ENCODE data around the gene TIMM13.
"Not testable (repeated sequence)": the region's sequence is repeated elsewhere in the genome, so short reads cannot be mapped to it uniquely, and the experiment has no call there.

The TIMM13 gene

GRCh38 chr19:2413159-2413558, 14.2 kb downstream of the TIMM13 start:
- DNase-seq = no peak

- DNase-seq = no peak
These were observed 14.9 kb downstream of the TIMM13 start for GRCh38 chr19:2412449-2412848.

DNA sequence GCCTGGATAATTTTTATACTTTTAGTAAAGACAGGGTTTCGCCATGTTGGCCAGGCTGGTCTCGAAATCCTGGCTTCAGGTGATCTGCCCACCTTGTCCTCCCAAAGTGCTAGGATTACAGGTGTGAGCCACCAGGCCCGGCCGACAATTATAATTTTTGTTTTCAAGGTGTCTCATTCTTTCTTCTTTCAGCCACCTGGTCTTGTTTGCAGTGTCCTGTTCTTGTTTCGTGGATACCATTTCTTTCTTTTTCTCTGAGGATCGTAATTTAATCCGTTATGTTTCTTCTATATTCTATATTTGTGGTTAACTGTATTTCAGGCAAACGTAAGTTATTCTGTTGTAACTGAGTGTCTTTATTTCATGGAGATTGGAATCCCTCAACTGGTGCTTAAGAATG, 15.7 kb downstream of the TIMM13 start:
- no peak for DNase-seq

DNA sequence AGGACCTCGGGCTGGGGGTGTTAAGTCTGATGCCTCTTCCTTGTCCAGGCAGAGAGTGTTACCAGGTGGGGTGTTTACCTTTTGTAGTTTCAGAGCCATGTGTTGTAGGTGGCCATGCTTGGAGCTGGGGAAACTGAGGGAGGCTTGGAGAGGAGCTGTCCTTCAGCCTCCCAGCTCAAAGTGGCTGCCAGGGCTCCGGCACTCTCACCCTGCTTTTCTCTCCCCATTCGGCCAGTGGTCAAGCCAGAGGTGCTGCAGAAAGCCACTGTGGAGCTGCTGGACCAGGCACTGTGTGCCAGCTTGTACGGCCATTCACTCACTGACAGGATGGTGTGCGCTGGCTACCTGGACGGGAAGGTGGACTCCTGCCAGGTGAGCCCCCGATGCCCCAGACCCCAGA, 17.4 kb downstream of the TIMM13 start:
- DNase-seq = no peak

DNA sequence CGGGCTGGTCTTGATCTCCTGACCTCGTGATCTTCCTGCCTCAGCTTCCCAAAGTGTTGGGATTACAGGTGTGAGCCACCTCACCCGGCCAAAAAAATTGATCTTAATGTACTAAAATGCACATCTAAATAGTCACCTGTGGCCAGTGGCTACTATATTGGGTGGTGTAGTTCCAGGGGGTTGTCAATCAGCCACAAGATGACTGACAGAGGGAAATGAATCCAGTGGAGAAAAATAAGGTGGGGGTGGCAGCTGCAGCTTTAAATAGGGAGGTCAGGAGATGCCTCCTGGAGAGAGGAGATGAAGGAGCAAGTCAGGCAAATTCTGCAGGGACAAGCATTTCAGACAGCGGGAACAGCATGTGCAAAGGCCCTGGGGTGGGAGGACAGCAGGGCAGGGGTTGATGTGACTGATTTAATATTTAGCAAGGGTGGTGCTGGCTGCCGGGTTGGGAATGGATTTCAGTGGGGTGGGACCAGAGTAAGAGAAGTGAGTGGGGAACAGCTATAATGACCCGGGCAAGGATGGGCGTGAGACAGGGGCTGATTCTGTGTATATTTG, 18.0 kb downstream of the TIMM13 start:
- DNase-seq = no peak

- no peak for DNase-seq
These were observed 19.1 kb downstream of the TIMM13 start for GRCh38 chr19:2408247-2408646.

GRCh38 chr19:2399582-2399981, 27.8 kb downstream of the TIMM13 start:
- no peak for DNase-seq

DNA sequence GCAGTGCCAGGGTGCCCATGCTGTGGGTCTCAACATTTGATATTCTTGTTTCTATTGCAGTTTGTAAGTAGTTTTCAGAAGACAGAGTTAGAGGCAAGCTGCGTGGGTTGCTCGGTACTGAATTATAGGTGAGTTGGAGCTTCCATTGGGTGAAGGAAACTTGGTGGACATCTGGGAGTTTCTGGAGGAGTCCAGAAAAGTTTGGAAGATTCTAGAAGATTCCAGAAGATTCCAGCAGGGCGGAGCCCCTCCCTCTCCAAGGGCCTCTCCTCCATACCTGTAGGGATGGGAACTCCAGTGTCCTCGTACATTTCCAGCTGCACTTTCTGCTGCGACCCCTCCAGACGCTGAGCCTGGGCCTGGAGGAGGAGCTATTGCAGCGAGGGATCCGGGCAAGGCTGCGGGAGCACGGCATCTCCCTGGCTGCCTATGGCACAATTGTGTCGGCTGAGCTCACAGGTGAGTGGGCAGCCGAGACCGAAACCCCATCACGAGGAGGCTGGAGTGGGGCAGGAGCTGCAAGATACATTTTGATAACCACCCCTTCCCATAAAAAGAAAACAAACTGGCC, 28.6 kb downstream of the TIMM13 start:
- DNase-seq = no peak

- not testable (repeated sequence) for DNase-seq
These were observed 30.2 kb downstream of the TIMM13 start for GRCh38 chr19:2397173-2397572.

GRCh38 chr19:2395293-2395829, 32.0 kb downstream of the TIMM13 start:
- DNase-seq = not testable (repeated sequence)

DNA sequence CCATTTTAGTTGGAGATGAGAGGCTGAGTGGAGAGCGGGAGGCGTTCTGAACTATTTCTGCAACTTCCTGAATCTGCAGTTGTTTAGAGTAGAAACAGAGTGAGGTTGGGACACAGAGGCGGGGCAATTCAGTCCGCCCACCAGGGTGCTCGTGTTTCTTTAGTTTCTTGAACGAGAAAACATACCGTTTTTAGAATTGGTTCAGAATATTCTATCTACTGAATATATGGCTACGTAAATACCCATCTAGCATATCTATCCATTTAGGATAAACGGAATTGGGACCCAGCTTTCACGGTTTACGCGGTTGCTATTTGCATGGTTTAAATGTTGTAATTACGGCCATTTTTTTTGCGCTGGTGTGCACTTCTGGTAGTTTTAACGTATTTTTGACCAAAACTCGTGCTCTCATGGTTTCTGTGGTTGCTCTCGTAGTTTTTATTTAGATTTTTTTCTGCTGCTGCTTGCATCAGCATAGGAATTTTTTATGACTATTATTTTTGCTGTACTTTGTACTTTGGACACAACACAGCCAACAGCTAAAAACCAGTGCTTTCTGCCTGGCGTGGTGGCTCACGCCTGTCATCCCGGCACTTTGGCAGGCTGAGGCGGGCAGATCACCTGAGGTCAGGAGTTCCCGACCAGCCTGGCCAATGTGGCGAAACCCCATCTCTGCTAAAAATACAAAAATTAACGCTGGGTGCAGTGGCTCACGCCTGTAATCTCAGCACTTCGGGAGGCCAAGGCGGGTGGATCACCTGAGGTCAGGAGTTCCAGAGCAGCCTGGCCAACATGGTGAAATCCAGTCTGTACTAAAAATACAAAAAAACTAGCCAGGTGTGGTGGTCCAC, 32.7 kb downstream of the TIMM13 start:
- no peak for DNase-seq

DNA sequence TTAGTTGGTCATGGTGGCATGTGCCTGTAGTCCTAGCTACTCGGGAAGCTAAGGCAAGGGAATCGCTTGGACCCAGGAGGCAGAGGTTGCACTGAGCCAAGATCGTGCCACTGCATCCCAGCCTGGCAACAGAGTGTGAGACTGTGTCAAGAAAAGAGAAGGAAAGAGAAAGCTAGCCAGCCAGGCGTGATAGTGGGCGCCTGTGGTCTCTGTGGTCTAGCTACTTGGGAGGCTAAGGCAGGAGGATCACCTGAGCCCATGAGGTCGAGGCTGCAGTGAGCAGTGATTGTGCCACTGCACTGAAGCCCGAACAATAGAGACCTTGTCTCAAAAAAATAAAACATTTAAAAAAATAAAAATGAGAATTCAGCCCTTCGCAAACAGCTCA, 33.3 kb downstream of the TIMM13 start:
- no peak for DNase-seq

- DNase-seq = not testable (repeated sequence)
These were observed 34.5 kb downstream of the TIMM13 start for GRCh38 chr19:2392899-2393298.

- peak; percentile 55 for DNase-seq
These were observed 35.0 kb downstream of the TIMM13 start for GRCh38 chr19:2392366-2392765.

DNA sequence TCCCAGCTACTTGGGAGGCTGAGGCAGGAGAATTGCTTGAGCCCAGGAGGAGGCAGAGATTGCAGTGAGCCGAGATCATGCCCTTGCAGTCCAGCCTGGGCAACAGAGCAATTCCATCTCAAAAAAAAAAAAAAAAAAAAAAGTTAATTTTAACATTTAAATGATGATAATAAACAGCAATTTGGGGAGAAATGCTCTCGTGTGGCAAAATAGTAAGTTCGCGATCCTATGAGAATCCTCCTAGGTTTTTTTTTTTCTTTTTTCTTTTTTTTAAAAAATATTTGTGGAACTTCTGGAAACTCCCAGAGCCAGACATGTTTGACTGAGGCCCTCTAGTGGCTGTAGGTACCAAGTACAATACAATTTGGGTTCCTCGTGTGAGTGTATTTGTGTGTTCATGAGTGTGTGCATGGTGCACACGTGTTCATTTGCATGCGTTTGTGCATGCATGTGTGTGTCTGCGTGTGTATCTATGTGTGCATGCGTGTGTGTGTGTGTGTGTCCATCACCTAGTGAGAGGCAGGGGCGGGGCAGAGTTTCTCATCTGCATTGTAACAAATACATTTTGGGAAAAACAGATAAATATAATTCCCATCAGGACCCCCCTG, 36.2 kb downstream of the TIMM13 start:
- DNase-seq = no peak

- no peak for DNase-seq
These were observed 37.8 kb downstream of the TIMM13 start for GRCh38 chr19:2389594-2389993.

- peak; percentile 78 for DNase-seq
These were observed 39.8 kb downstream of the TIMM13 start for GRCh38 chr19:2387367-2388288.

DNA sequence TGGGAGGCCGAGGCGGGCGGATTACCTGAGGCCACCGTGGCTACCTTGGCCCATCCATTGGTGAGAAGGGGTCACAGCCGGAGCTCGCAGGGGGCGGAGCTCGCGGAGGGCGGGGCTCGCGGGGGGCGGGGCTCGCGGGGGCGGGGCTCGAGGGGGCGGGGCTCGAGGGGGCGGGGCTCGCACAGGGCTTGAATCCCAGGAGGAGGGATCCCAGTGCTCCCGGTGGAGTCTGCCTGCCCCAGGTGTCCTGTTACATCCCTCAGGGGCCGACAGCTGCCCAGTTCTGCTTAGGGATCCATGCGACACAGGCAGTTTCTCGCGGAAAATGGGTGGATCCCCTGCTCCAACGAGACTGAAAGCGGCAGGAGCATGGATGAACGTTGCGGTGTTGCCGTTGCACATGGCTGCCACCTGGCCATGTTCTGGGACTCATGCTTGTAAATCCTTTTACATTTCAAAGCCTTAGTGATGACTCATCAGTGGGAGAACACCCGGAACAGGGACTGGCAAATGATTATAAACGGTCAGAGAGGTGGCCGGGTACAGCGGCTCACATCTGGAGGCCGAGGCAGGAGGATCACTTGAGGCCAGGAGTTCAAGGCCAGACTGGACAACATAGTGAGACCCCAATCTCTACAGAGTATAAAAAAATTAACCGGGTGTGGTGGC, 42.2 kb downstream of the TIMM13 start:
- peak; percentile 50 for DNase-seq

DNA sequence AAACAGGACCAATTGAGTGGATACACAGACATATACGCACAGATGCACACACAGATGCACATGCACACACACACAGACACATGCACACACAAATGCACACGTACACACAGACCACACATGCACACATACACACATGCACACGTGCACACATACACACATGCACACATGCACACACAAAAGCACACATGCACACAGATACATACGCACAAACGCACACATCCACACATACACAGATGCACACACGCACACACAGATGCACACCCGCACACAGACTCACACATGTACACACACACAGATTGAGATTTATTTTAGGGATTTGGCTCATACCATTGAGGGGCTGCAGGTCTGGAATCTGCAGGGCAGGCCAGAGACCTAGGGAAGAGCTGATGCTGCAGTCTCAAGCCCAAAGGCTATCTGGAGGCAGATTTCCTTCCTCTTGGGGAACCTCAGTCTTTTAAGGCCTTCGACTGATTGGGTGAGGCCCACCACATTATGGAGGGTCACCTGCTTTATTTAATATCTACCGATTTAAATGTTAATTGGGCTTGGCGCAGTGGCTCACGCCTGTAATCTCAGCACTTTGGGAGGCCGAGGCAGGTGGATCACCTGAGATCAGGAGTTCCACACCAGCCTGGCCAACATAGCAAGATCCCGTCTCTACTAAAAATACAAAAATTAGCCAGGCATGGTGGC, 44.7 kb downstream of the TIMM13 start:
- DNase-seq = no peak

- no peak for DNase-seq
These were observed 46.1 kb downstream of the TIMM13 start for GRCh38 chr19:2381148-2381820.

- DNase-seq = no peak
These were observed 46.8 kb downstream of the TIMM13 start for GRCh38 chr19:2380567-2380966.

Data from NCI-H524 treated with DMSO at 0.1 percent for 48 hours (cell line).